Uterus (tissue), 4 donors: ENCODE data around the gene ABCC3. TPM values are rescaled to one million over a fixed set of nuclear protein-coding genes. Genes with fewer than 3 reads are reported as not detected.

ENCODE experiments used
- DNase-seq, 2 donors: peaks; one replicate each; pipeline ENCODE4 v3.0.0-alpha.2; 2019 to 2020
- H3K27ac ChIP-seq, 2 donors: fragments of 200-600 bp; sonication (generic); 1 replicate in 1 of 2; 2 replicates in 1 of 2; pipeline ENCODE4 v1.5.1; 2016 to 2018
- H3K27me3 ChIP-seq, 2 donors: fragments of 200-600 bp; sonication (generic); one replicate each; pipeline ENCODE4 v1.5.1; 2018 to 2019; ENCODE audit warnings: control low read depth in 1 of 2
- H3K36me3 ChIP-seq, 2 donors: fragments of 200-600 bp; sonication (generic); one replicate each; pipeline ENCODE4 v1.5.1; 2019; ENCODE audit warnings: control low read depth in 1 of 2
- H3K4me1 ChIP-seq, 2 donors: fragments of 200-600 bp; sonication (generic); one replicate each; pipeline ENCODE4 v1.5.1; 2018 to 2019; ENCODE audit warnings: control low read depth in 1 of 2
- H3K4me3 ChIP-seq, 2 donors: fragments of 200-600 bp; sonication (generic); 1 replicate in 1 of 2; 2 replicates in 1 of 2; pipeline ENCODE4 v1.5.1; 2018 to 2019; ENCODE audit warnings: mild to moderate bottlenecking in 1 of 2
- H3K9me3 ChIP-seq, 2 donors: fragments of 200-600 bp; sonication (generic); one replicate each; pipeline ENCODE4 v1.5.1; 2019; ENCODE audit warnings: control low read depth in 1 of 2
- CTCF ChIP-seq, 4 experiments: fragments of 200-600 bp in 2 of 4; fragments of 450-650 bp in 2 of 4; sonication (generic) in 2 of 4; IDR thresholded peaks; one replicate each; pipeline ENCODE4 v1.5.1; 2016 to 2019; ENCODE audit warnings: antibody characterized with exemption in 4 of 4, mild to moderate bottlenecking in 2 of 4, moderate library complexity in 1 of 4
- POLR2A ChIP-seq, 2 donors: fragments of 450-650 bp; IDR thresholded peaks; one replicate each; pipeline ENCODE4 v1.6.1; 2016; ENCODE audit warnings: antibody characterized with exemption in 2 of 2, mild to moderate bottlenecking in 1 of 2, moderate library complexity in 1 of 2
- intact Hi-C: fragments of 100-400 bp; cut with DNase I; formaldehyde crosslinking; loops from one replicate; pipeline ENCODE4 v1.15.1; 2023; ENCODE audit warnings: low total_unique reads
- total RNA-seq, 4 donors: library from RNA; depleted of rRNA in 3 of 4; stranded (reverse); fragments of >200 nt in 3 of 4; gene quantifications; one replicate each; pipeline versions ENCODE4 v1.1.0 to v1.2.4, GENCODE V29; 2014 to 2023
- donor health status: DM: yes; HTN: yes; CAD: no.

Gene ABCC3
- total RNA-seq, 4 donors from 2014 or later = 1.2 to 4.5 (median 2.6) TPM

- Histone ChIP-seq H3K27me3 (no peaks in the 10 kb centered on the region), H3K9me3 (no peaks in the 10 kb centered on the region), H3K27ac (no peak overlapping the region), H3K4me1 (no peaks in the 10 kb centered on the region), H3K36me3 (no peaks in the 10 kb centered on the region), H3K4me3 (no peak overlapping the region)
- TF ChIP-seq POLR2A (IDR thresholded peaks at IDR 0.05) = no peak
- no peak for TF ChIP-seq CTCF (IDR thresholded peaks at IDR 0.05)
- no peak for DNase-seq
- intact Hi-C loops = no loop called here
These were observed 40.5 kb downstream of the ABCC3 start for GRCh38 chr17:50675190-50675589.

GRCh38 chr17:50675627-50676026 is 40.9 kb downstream of the ABCC3 start:
- no peaks in the 10 kb centered on the region for H3K4me1 ChIP-seq
- H3K9me3 ChIP-seq = no peaks in the 10 kb centered on the region
- H3K36me3 ChIP-seq = no peaks in the 10 kb centered on the region
- no peaks in the 10 kb centered on the region for H3K27me3 ChIP-seq
- H3K27ac ChIP-seq = no peak overlapping the region
- DNase-seq = no peak
- TF ChIP-seq CTCF (IDR thresholded peaks at IDR 0.05) (no peak), POLR2A (IDR thresholded peaks at IDR 0.05) (no peak)
- H3K4me3 ChIP-seq = no peak overlapping the region
- intact Hi-C loops = no loop called here

GRCh38 chr17:50676065-50676975 is 41.6 kb downstream of the ABCC3 start:
- intact Hi-C loops = no loop called here
- no peak for TF ChIP-seq POLR2A (IDR thresholded peaks at IDR 0.05)
- TF ChIP-seq CTCF (IDR thresholded peaks at IDR 0.05) = no peak
- Histone ChIP-seq H3K4me1 (no peaks in the 10 kb centered on the region), H3K27me3 (no peaks in the 10 kb centered on the region), H3K27ac (no peak overlapping the region), H3K36me3 (no peaks in the 10 kb centered on the region), H3K9me3 (no peaks in the 10 kb centered on the region), H3K4me3 (no peak overlapping the region)
- DNase-seq = no peak

GRCh38 chr17:50677851-50678375 is 43.2 kb downstream of the ABCC3 start:
- intact Hi-C loops = no loop called here

More at GRCh38 chr17:50677851-50678375, 43.2 kb downstream of the ABCC3 start:
- Histone ChIP-seq H3K27ac (no peak overlapping the region), H3K27me3 (no peaks in the 10 kb centered on the region), H3K36me3 (no peaks in the 10 kb centered on the region), H3K4me3 (no peak overlapping the region), H3K9me3 (no peaks in the 10 kb centered on the region), H3K4me1 (no peaks in the 10 kb centered on the region)
- no peak for TF ChIP-seq POLR2A (IDR thresholded peaks at IDR 0.05)
- TF ChIP-seq CTCF (IDR thresholded peaks at IDR 0.05) = no peak
- DNase-seq = no peak
